Measurements from ENCODE around the gene ARPC5.
A peak's percentile ranks its signal among the peaks of the same experiment; 100 is the strongest.
"Not testable (repeated sequence)": the region's sequence is repeated elsewhere in the genome, so short reads cannot be mapped to it uniquely, and the experiment has no call there.

The ARPC5 gene

DNA sequence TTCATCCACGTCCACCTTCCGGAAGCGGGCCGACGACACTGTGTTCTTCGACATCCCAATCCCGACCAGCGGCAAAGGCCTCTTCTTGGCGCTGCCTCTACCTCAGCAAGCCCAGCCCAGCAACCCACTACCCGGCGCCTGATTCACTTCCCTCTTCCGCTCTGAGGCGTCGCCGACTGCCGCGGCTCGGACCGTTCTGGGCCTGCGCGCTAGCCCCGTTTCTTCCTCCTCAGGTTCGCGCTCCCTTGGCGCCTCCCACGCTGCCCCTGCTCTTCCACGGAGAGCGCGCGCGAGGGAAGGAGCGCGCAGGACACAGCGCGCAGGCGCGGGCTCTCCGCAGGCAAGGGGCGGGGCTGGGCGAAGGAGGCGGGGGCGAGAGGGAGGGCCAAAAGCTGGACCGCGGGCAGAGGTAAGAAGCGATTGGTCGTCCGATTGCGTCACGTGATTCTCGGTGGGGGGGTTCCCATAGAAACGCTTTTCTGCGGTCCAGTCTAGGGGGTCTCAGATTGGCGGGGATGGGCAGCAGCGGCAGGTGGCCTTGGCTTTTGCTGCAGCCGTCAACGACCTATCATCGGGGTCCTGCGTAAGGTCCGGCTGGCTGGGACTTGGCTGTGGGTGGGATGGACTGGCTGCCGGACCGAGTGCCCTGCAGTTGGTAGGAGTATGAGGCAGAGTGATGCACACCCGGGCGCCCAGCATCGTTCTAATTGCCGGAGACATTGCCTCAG is at the start of gene ARPC5:
ARPC5 (minus strand) TSS at position 178 of the 728 bp plus-strand sequence; CDS start at position 54, 124 bp downstream.
- peak; percentile 99 for DNase-seq (ENCODE audit: low read depth)

DNA sequence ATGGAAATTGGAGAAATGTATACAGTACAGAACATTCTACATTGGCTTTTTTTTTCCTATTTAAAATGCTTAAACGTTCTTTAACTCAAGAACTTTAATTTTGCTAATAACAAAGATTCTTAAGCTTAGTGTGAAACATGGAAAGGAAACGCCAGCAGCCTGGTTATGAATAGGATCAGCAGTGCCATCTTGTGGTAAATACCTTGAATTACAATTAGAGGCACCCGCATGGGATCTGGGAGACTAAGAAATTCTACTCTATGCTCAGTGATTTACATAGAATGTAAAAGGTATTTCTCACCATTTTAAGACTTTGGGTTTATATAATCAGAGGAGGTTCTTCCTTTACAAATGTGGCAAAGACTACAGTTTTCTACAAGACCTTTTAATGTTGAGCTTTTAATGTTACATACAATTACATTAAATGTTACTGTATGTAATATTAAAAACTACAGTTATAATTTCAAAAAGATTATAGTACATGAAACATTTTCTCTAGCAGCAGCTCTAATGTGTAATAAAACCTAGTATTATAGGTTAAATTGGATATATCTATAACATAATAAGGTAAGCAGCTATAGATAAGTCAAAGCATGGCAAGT is 49.6 kb upstream of the ARPC5 start:
- DNase-seq (ENCODE audit: low read depth), result peak; percentile 60

DNA sequence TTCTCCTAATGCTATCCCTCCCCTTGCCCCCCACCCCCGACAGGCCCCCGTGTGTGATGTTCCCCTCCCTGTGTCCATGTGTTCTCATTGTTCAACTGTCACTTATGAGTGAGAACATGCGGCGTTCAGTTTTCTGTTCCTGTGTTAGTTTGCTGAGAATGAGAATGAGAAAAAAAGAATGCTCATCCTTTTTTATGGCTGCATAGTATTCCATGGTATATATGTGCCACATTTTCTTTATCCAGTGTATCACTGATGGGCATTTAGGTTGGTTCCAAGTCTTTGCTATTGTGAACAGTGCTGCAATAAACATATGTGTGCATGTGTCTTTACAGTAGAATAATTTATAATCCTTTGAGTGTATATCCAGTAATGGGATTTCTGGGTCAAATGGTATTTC is 43.8 kb upstream of the ARPC5 start:
- DNase-seq (ENCODE audit: low read depth), result not testable (repeated sequence)

DNA sequence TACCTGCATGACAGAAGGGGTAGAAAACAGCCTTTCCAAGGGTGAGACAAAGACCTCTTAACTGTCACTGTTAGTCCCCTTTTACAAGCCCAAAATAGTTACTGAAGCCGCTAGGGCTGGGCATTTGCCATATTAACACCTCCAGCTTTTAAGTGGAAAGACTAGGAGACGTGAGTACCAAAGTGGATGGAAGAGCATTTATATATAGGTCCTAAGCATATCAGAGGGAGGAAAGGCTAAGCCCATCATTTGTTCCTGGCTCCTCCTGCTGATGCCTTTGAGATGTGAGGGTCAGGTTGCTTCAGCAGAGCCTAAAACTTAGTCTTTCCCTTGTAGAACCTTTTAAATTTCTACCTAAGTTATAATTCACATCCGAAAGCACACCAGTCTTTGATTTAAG is 43.2 kb upstream of the ARPC5 start:
- no peak for DNase-seq (ENCODE audit: low read depth)

DNA sequence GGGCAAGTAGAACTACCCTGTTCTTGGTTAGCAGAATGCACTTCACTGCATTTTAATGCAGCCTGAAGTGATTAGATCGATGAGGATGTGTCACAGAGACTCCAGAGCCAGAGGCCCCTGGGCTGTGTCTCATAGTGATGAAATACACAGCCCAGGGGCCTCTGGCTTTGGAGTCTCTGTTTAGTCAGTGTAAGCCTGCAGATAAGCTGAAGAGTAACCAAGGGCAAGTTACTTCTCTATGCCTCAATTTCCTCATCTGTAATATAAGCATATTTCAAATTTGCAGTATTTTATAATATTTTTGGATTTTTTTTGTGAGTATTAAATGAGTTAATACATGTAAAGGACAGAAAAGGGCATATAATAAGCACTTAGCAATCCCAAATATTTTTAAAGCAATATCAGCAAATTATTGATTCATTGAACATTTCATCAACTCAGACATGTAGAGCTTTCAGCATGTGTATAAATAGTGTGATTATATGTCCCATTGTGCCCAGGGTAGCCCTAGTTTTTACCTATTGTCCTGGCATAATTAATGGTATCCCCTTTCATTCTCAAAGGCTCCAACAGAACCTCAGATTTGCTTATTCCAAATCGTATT is 41.1 kb upstream of the ARPC5 start:
- DNase-seq (ENCODE audit: low read depth), result peak; percentile 51

DNA sequence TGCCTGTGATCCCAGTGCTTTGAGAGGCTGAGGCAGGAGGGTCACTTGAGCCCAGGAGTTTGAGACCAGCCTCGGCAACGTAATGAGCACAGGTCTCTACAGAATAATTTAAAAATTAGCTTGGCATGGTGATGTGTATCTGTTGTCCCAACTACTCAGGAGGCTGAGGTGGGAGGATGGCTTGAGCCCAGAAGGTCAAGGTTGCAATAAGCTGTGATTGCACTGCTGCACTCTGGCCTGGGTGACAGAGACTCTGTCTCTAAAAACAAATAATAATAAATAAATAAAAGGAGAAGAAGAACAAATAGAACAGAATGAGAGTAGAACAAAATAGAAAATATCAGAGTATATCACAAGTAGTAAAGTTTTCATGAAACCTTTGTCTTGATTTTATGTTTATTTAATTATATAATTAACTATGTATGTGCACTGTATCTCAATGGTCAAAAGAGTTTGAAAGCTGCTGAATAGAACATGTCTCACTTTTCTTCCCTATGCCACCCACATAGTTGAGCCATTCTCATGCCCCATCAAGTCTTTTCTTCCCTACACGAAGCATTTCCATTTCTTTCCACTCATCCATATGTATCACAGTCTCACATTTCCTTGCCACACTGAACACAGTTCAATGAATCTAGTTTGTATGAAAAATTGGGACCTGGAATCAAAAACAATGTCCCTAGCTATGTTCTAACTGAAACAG is 40.5 kb upstream of the ARPC5 start:
- DNase-seq (ENCODE audit: low read depth), result no peak

DNA sequence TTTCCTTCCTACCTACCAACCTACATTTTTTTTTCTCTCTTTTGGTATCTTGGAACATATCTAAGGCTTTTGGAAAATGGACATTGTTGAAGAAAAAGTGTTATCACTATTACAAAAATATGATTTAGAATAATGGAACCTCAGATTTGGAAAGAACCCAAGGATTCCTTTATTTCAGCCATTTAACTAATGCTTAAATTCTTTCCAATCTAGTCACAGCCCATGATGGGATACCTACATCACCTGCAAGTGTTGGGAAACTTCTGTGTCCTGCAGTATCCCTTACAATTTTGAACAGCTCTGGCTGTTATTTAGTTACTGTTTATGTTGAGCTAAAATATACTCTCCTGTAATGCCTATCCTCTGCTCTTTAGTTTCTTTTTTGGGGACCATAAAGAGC is 39.8 kb upstream of the ARPC5 start:
- no peak for DNase-seq (ENCODE audit: low read depth)

DNA sequence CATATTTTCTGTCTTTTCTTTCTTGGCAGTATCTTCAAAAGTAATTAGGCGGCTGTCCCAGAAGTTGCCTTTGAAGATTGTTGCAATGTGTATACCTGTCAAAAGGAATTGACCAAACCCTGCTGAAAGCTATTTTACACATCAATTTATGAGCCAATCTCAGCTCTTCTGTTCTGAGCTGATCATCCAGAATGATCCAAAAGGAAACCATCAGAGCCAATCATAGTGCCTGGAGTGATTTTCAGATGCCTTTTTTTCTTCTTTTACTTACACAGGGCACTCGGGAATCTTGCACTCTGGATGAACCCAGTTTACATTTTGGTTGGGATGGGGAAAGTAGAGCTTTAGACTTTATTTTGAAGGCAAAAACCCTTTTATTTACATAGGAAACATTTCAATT is 39.3 kb upstream of the ARPC5 start:
- no peak for DNase-seq (ENCODE audit: low read depth)

DNA sequence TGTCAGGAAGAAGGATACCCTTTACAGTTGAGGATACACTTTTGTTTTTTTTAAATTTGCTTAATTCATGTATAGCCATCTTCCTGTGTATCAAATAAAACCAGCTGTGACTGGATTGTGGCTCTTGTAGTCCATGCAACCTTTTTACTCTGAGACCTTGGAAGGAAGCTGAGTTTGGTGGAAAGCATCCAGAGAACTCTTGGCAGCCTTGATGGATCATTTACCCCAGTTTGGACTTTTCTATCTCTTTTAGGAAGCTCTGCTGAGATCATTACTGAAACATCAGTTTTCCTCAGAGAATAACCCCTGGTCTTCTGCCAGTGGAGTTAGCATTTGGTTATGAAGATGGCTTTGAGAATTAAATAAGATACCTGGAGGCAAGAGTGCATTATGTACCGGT is 38.8 kb upstream of the ARPC5 start:
- DNase-seq (ENCODE audit: low read depth), result peak; percentile 38

DNA sequence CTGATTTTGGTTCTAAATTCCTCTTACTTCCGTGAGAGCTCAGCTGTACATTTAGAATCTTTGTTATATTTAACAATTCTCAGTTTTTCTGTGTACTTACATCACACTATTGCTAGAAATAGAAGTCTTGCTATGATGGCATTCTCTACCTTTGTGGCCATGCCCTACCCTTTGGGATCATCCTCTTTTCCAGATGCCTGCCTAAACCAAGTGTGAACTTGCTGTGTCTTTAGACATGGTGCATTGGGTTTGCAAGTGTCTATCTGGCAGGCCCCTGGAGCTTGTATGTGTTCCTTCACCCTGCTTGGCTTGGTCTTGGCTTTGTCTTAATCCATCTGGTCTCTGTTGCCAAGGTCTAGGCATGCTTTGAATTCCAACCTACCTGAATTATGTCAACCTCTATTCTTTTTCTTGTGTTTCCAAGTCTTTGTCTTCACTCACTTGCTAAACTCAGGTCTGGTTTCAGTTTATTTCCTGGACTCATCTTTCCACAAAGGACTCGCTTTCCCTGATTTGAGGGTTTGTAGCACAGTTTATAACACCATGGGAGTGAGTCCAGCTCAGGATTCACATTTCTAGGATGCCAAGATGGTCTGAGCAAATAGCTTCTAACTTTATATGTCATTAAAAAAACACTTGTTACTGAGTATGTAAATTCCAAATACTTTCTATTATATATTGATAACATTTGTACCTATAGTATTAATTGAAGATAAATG is 38.2 kb upstream of the ARPC5 start:
- peak; percentile 24 for DNase-seq (ENCODE audit: low read depth)

DNA sequence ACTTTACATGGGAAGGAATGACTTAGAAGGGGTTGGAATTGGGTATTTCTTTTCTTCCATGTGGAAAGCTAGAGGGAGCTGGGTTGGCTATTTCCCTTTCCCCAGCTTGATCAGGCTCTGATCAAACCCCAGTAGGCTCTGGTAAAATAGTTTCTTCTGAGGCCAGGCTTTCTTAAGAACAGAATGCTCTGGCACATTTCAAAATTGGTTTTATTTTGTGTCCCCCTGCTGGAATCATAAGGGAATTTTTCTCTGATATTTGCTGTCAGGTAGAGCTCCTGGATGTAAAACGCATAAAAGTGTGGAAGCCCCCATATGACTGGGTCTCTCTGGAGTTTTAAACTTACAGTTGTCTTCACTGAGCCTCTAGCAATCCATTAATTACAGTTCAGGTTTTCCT is 34.6 kb upstream of the ARPC5 start:
- no peak for DNase-seq (ENCODE audit: low read depth)

DNA sequence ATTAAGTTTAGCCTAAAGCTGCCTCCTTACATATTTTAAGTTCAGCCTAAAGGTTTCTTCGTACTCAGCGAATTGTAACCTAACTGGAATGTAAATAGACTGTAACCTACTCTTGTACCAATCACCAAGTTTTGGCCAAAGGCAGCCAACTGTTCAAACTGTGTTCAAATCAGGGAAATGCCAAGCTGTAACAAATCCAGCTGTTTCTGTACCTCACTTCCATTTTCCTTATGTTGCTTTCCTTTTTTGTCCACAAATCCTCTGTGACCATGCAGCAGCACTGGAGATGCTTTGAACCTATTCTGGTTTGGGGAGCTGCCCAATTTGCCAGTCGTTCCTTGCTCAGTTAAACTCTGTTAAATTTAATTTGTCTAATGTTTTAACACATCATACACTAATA is 20.8 kb upstream of the ARPC5 start:
- no peak for DNase-seq (ENCODE audit: low read depth)

DNA sequence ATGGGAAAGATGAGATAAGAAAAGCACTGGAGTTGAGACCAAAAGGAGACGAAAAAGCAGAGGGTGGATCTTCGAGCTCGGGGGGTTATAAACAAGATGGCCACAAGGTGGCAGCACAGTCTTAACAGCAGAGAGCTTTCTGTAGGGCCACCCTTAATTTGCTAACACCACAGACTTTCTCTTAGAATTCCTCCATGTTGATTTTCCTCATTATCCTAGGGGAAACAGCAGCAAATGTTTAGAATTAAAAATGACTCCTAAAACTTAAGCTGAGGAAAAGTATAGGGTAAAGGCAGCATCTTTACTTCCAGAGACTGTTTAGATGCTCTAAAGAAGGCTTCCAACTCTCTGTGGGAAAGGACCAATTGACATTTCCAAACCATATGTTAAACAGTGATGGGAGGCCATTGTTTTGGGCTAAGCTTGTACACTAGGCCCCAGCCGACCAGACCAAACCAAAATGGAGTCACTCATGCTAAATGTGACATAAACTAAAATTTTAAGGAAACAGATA is 20.0 kb upstream of the ARPC5 start:
- peak; percentile 85 for DNase-seq (ENCODE audit: low read depth)

DNA sequence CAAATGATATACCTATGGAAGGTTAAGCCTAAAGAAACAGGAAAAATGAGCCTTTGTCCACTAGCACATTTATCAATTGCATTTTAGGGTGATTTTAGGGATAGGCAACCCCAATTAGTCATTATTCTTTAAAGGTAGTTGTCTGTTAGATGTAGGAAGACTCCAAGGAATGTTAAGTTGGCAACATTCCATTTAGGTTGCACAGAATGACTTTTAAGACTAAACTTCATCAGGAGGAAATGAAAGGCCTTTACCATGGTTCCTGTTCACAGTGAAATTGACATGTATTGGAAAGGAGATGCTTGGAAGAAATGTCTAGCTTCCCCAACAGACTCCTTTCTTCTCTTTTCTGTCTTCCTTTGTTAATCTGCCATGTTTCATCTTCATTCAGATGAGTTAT is 19.1 kb upstream of the ARPC5 start:
- peak; percentile 33 for DNase-seq (ENCODE audit: low read depth)

DNA sequence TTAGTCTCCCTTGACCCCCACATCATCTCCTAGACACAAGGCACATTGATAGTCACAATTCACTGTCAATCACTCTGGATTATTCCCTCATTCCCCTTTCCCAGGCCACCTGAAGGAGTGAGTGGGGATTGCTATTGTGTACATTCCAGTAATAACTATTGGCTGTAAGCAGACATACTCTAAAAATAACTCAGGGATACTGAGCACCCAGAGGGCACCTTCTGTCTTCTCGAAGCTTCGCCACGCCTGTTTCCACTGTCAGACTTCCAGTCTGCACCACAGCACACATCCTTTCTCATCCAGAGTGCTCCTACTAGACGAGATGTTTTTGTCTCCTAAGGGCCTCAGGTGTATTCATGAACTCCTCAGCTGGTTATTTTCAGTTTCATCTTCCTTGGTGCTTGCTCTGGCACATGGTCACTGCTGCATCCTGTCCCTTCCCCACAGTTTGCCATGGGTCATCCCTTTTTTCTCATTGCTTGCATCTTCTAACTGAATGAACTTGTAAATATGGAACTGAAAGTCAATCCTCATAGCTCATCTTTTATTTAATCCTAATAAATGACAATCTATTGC is 18.4 kb upstream of the ARPC5 start:
- DNase-seq (ENCODE audit: low read depth), result no peak

DNA sequence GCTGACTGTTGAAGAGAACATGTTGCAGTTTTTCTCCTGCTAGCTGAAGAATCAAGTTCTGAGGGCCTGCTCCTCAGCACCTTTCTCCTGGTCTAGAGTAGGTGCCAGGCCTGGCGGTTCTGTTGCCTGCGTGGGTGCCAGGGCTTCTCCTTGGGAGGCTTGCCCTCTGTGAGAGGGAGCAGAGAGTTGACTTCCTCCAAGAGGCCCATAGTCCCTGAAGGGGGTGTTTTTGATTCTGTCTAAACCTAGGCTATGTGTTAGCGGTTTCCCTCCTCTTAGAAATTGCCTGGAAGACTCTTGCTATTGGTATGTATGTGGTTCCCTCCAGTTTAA is 17.8 kb upstream of the ARPC5 start:
- no peak for DNase-seq (ENCODE audit: low read depth)

DNA sequence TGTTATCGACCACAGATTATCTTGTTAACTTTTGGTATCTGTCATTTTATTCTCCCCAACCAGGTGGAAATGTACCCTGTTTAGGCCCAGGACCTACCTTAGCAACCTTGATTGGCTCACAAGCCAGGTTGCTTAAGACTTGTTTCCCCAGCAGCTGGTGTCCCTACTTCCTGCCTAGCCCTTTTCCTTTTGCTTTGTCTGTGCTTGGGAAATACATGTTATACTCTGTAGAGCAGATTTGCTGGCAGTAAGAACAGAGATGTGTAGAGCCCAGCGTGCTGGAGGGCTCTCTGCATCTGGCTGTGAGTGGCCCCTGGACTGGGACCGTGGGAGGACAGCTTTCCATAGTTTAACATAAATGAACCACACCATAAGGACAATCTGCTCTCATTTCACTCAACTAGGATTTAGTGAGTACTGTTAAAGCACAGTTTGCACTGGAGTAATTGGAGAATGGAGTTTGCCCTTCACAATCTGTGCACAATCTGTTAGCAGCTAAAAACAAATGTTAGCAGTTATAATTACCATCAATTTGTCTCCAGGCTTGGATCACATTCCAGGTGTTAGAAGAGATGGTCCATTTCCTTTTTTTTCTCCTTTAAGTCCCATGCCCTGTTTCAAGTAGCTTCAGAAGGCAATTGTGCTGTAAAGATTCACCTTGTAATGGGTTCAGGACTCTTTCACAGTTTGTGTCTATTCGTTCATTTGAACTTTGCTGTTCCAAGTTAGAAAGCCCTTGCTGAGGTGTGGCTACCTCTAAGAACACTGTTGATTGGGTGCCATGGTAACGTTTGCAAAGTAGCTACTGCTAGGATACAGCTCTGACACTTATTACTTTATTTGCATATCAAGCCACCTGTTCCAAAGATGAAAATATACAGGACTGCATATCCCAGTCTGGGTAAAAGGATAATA is 17.2 kb upstream of the ARPC5 start, which contains the start of gene APOBEC4:
APOBEC4 (minus strand) TSS at position 770 of the 915 bp plus-strand sequence. CDS start 4,535 bp downstream, outside the sequence.
- DNase-seq (ENCODE audit: low read depth), result no peak

DNA sequence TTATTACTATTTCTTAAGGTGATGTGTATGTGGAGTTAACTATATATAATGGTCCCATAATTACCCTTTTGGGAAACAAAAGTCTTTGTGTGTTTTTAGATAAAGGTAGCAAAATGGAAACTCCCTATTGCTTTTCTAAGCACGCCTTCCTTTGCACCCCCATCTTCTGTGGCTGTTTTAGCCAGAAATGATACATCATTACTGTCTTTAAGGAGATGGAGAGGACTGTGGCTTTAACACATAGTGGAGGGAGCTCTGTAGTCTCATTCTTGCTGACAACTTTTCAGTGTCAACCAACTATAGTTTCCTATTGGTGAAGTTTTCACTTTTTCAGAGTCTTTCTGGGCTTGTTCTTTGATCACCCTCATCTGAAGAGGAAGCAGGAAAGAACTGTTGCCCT is 16.5 kb upstream of the ARPC5 start:
- DNase-seq (ENCODE audit: low read depth), result no peak

DNA sequence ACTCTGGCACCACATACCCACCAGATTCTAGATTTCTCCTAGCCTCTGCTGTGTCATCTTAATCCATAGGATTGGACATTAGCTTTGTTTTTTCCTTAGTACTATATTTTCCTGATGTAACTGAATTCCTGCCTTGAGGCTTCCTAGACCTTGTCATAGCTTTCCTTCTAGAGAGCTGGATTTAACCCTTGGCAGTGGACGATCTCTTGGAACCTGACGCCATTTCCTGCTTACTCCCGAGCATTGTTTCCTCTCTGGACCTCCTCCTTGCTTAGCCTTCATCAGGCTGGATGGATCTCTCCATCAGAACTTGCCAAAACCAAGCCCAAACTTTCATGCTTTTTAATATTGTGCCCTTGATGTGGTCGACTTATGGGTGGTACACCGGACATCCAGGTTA is 16.0 kb upstream of the ARPC5 start:
- no peak for DNase-seq (ENCODE audit: low read depth)

DNA sequence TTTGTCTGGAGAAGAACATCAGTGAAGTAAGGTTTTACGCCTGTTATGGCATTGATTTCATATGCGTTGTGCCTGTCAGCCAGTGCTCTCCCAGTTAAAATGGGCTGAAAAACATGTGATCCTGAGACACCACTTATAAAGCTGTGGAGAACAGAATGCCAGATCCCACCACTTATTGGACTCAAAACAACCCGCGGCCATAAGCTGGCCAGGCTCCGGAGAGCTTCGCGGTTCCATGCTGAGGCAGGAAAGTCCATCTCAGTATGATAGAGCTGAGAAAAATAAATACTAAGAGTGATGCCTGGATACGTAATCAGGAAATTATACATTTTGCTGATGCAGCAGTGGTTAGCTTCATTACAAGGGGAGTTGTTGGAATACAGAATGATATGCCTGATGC is 12.5 kb upstream of the ARPC5 start:
- no peak for DNase-seq (ENCODE audit: low read depth)

DNA sequence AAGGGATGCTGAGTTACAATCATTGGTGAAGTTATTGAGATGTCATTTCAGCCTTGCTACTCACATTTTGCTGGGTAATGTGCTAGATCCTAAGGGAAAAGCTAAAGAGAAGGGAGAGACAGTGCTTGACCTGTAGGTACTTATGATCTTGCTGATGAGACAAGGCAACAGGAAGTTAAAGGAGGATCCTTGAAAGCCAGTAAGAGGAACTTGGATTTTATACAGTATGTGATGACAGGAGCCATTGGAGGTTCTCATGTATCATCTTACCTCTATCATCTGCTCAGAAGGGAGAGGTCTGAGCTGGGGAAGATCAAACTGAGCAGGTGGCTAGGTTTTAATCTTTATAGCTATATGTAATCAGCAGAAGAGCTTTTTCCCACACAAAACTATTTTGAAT is 11.2 kb upstream of the ARPC5 start:
- no peak for DNase-seq (ENCODE audit: low read depth)

All from EH (cell line).